PC-9 (cell line): Measurements from ENCODE around the gene KRT31.

Experiments used
- CTCF ChIP-seq: fragments of 200-600 bp; sonication (generic); conservative IDR thresholded peaks from 2 replicates; pipeline ENCODE4 v1.6.1; 2017; ENCODE audit warnings: mixed run types, antibody characterized with exemption, mild to moderate bottlenecking, moderate library complexity
- EZH2 ChIP-seq: fragments of 200-600 bp; sonication (generic); IDR thresholded peaks from 2 replicates; pipeline ENCODE4 v1.8.0; 2017; ENCODE audit warnings: antibody characterized with exemption, low read depth

GRCh38 chr17:41354536-41354935, 42.9 kb downstream of the KRT31 start:
- TF ChIP-seq CTCF, result no peak
- no peak for TF ChIP-seq EZH2
